ENCODE data around the gene MAP7D2. TPM values are rescaled to one million over a fixed set of nuclear protein-coding genes. Genes with fewer than 3 reads are reported as not detected.

Gene MAP7D2
- total and polyA plus RNA-seq, 9 of the 15 experiments (the other 6 are each of a cell fraction or from before 2014, with no cell fraction given), result 0.01 to 0.04 (median 0.03) TPM; not detected in 4

DNA sequence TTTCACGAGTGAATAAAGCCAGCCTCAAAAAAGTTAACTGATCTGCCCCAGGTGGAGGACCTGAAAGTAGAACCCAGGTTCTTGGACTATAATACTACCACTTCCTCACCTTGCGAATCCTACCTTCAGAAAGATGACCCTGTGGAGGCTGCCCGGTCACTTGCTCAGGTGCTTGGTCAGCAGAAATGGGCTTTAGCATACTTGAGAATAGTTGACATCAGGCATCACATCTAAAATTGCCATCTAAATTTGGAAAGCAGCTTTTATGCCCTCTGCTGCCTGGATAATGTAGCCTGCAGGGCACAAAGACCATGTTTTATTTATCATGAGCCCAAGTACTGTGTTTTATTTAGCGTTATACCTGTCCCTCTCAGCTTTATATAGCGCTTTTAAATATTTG lies 128.9 kb downstream of the MAP7D2 start:
- intact Hi-C loops (cut with micrococcal nuclease), result no loop called here
- Histone ChIP-seq H3K4me3 (no peak overlapping the region), H3K9me1 (ENCODE audit: control insufficient read depth, insufficient read depth, low read length) (no peaks in the 10 kb centered on the region), H3K36me3 (ENCODE audit: control insufficient read depth, insufficient read depth, low read length) (no peaks in the 10 kb centered on the region), H3K79me2 (ENCODE audit: control insufficient read depth, insufficient read depth, low read length) (no peaks in the 10 kb centered on the region), H4K20me1 (replicated peaks; ENCODE audit: control insufficient read depth, insufficient read depth, low read length) (no peaks in the 10 kb centered on the region), H3K9ac (ENCODE audit: insufficient read depth in 1 of 2, low read depth in 2 of 2, low read length in 2 of 2) (no peak overlapping the region), H3K27ac (ENCODE audit: extremely low read depth, low read depth, low read length) (no peak overlapping the region), H3K4me1 (replicated peaks in 1 of 2; ENCODE audit: control insufficient read depth in 2 of 2, insufficient read depth in 2 of 2, low read length in 2 of 2) (peaks cover 4 to 9% of the 10 kb centered on the region in 2 experiments; a peak in 2 of 5 replicates), H3K9me3 (replicated peaks; ENCODE audit: control insufficient read depth, insufficient read depth, low read depth, low read length) (no peaks in the 10 kb centered on the region), H3K4me2 (ENCODE audit: insufficient read depth, low read length) (no peak overlapping the region), H3K27me3 (ENCODE audit: control insufficient read depth in 2 of 2, insufficient read depth in 2 of 2, low read length in 2 of 2) (no peaks in the 10 kb centered on the region), H2AFZ (ENCODE audit: low read depth, low read length) (no peak overlapping the region)
- BruUV-seq (replicated peaks), result no TSS peak
- ChIA-PET CTCF (ENCODE audit: low intra/inter-chr PET ratio) (no interaction called here), POLR2A (interaction anchor here (0.6 kb wide), 1 partner anchor 77 kb away, joined by 3 read pairs; no protein-coding TSS in a partner anchor)
- DNase-seq (ENCODE audit: extremely low read depth in 1 of 4, low spot score in 3 of 4), result no peak
- ATAC-seq, result no peak
- TF ChIP-seq SUPT5H (IDR thresholded peaks at IDR 0.05) (no peak), MAFF (IDR thresholded peaks at IDR 0.05; ENCODE audit: low read length) (peak; percentile 29; the same call in 1 of the 2 replicates), C11orf30 (IDR thresholded peaks at IDR 0.05; ENCODE audit: low read depth) (peak; percentile 38), ZNF316 (IDR thresholded peaks at IDR 0.05) (peak; percentile 46), MAFG (tag; conservative IDR thresholded peaks at IDR 0.05) (0 out of 2 replicates have a peak, but pooled peaks have one; percentile 20), KAT2B (IDR thresholded peaks at IDR 0.05; ENCODE audit: low read depth, low read length) (no peak), MAFK (IDR thresholded peaks at IDR 0.05; ENCODE audit: low read length) (peak; percentile 14; the same call in 1 of the 2 replicates)
- TF ChIP-seq, protein P1, sequence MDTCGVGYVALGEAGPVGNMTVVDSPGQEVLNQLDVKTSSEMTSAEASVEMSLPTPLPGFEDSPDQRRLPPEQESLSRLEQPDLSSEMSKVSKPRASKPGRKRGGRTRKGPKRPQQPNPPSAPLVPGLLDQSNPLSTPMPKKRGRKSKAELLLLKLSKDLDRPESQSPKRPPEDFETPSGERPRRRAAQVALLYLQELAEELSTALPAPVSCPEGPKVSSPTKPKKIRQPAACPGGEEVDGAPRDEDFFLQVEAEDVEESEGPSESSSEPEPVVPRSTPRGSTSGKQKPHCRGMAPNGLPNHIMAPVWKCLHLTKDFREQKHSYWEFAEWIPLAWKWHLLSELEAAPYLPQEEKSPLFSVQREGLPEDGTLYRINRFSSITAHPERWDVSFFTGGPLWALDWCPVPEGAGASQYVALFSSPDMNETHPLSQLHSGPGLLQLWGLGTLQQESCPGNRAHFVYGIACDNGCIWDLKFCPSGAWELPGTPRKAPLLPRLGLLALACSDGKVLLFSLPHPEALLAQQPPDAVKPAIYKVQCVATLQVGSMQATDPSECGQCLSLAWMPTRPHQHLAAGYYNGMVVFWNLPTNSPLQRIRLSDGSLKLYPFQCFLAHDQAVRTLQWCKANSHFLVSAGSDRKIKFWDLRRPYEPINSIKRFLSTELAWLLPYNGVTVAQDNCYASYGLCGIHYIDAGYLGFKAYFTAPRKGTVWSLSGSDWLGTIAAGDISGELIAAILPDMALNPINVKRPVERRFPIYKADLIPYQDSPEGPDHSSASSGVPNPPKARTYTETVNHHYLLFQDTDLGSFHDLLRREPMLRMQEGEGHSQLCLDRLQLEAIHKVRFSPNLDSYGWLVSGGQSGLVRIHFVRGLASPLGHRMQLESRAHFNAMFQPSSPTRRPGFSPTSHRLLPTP (IDR thresholded peaks at IDR 0.05; ENCODE audit: borderline replicate concordance, extremely low read depth, insufficient read length), result no peak
- TF ChIP-seq, protein P2, sequence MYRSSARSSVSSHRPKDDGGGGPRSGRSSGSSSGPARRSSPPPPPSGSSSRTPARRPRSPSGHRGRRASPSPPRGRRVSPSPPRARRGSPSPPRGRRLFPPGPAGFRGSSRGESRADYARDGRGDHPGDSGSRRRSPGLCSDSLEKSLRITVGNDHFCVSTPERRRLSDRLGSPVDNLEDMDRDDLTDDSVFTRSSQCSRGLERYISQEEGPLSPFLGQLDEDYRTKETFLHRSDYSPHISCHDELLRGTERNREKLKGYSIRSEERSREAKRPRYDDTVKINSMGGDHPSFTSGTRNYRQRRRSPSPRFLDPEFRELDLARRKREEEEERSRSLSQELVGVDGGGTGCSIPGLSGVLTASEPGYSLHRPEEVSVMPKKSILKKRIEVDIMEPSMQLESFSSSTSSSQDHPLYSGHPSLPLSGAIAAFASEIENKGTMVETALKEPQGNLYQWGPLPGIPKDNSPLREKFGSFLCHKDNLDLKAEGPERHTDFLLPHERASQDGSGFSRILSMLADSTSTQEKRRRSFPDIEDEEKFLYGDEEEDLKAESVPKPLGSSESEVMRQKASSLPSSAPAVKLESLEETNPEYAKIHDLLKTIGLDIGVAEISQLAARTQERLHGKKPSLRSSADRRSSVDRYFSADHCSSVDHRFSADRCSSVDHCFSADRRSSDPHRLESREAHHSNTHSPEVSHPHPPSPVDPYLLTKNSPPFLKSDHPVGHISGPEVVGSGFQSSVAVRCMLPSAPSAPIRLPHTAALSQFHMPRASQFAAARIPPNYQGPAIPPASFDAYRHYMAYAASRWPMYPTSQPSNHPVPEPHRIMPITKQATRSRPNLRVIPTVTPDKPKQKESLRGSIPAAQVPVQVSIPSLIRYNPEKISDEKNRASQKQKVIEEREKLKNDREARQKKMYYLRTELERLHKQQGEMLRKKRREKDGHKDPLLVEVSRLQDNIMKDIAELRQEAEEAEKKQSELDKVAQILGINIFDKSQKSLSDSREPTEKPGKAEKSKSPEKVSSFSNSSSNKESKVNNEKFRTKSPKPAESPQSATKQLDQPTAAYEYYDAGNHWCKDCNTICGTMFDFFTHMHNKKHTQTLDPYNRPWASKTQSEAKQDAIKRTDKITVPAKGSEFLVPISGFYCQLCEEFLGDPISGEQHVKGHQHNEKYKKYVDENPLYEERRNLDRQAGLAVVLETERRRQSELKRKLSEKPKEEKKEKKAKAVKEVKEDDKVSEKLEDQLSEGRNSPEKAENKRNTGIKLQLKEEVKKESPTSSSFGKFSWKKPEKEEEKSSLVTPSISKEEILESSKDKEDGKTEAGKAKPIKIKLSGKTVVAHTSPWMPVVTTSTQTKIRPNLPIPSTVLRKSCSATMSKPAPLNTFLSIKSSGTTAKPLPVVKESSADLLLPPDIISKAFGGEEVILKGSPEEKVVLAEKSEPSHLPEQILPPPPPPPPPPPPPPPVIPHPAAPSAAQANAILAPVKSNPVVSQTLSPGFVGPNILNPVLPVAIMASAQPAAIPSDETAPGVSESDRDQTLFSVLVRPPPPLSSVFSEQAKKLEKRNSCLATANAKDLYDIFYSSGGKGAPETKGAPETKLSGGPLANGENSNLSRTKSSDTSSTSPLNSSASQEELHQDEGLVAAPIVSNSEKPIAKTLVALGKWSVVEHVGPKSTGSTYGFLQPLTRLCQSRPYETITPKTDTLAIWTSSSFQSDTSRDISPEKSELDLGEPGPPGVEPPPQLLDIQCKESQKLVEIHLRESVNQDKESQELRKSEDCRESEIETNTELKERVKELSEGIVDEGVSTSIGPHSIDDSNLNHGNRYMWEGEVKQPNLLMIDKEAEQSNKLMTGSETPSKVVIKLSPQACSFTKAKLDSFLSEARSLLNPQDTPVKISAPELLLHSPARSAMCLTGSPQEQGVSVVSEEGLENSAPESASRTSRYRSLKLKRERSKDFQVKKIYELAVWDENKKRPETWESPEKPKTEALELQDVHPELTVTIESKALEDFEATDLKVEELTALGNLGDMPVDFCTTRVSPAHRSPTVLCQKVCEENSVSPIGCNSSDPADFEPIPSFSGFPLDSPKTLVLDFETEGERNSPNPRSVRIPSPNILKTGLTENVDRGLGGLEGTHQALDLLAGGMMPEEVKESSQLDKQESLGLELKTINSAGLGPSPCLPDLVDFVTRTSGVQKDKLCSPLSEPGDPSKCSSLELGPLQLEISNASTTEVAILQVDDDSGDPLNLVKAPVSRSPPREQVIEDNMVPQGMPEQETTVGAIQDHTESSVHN (IDR thresholded peaks at IDR 0.05; ENCODE audit: borderline replicate concordance in 1 of 2, low read depth in 1 of 2), result no peak
- in situ Hi-C loops (cut with MboI), result no loop called here
- no peak for FAIRE-seq
- WGBS (ENCODE audit: insufficient coverage, low coverage, missing lambda C conversion rate), result 75% methylated on average over 5 of the region's 5 CpGs
